Astrocyte of the hippocampus (primary cell): ENCODE data around the gene PCYT2.

ENCODE experiments used
- DNase-seq: peaks from one replicate; pipeline ENCODE4 v3.0.0; 2011; ENCODE audit warnings: low read depth, low spot score

PCYT2 gene

DNA sequence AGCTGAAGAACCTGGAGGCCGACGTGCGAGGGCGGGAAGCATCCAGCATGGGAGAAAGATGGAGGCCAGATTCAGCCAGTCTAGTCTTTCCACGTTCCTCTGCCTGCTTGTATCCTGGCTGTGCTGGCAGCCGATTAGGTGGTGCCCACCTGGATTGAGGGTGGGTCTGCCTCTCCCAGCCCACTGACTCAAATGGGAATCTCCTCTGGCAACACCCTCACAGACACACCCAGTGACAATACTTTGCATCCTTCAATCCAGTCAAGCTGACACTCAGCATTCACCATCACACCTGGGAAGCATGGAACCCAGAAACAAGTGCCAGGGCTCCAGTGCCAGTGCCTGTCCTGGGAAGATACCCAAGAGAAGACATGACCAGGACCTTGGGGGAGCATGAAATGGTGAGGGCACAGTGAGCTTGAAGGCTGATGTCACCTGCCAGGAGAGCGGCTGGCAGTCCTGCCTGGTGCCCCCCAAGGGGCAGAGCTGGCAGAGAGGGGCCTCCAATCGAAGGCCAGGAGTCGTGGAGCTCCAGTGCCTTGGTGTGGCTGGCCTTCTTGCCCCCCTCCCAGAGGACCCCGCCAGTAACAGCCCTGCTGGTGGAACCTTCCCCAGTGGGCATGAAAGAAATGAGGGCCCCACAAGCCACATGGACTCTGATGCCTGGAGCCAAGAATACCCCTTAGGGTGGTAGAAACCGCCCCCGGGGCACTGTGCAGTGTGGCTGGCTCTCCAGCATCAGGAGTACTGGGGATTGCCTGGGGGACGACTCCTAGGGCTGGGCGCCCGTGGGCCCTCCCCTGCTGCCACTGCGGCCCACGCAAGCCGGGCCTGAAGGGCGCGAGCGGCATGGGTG, 9.8 kb downstream of the PCYT2 start:
- no peak for DNase-seq

GRCh38 chr17:81900181-81900820, 10.9 kb downstream of the PCYT2 start:
- DNase-seq: peak; percentile 63

- DNase-seq: no peak
These were observed 11.6 kb downstream of the PCYT2 start for GRCh38 chr17:81899514-81900166.

- no peak for DNase-seq
These were observed 12.3 kb downstream of the PCYT2 start for GRCh38 chr17:81898885-81899284.

DNA sequence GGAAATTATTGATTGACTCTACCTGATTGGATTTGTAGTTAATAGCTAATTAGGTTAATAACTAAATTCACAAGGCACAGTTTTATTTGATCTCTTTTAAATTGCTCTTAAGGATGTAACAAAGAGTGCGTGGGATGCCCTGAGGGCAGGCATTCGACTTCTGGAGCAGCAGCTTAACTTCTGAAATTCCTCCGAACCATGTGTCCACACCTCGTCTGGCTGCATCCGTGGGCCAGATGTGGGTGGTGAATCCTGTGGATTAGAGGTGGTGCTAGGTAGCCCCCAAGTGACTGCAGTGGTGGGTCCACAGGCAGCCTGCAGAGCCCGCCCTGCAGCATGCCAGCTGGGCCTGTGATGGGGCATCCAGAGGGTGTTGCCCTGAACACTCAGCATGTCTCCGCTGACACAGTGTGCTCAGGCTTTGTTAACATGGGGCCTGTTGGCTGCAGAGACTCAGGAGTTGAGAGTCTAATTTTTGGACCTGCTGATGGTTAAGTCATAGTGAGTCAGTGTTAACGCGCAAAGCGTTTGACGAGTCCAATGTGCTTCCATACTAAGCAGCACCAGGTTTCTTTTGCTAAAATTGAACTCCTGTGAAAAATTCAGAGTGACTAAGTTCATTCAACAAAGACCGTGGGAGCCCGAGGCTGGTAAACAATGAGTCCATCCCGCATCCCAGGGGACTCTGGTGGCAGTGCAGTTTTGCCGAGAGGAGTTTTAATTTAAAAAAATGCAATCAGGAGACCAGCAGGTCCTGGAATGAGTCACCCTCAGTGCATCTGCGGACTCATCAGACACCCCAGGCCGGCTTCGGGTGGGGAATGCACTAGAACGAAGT, 13.0 kb downstream of the PCYT2 start:
- peak; percentile 84 for DNase-seq

DNA sequence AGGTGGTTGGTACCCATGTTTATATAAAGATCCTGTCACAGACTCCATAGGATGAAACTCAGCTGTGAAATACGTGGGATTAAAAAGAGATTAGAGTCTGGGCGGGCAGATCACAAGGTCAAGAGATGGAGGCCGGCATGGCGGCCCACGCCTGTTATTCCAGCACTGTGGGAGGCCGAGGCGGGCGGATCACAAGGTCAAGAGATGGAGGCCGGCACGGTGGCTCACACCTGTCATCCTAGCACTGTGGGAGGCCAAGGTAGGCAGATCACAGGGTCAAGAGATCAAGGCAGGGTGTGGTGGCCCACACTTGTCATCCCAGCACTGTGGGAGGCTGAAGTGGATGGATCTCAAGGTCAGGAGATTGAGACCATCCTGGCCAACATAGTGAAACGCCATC, 15.8 kb downstream of the PCYT2 start:
- no peak for DNase-seq

DNA sequence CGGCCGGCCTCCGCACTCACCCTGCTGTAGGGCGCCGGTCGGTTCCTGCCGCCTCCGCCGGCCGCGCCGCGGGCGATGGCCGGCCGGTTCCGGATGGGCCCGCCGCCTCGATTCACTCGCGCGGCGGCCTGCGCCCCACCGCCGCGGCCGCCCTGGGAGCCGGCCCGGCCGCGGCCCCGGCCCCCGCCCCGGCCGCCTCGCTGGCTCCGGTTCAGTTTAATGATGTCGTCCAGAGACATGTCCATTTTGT, 20.0 kb downstream of the PCYT2 start:
- DNase-seq: no peak

GRCh38 chr17:81890447-81891302, 20.5 kb downstream of the PCYT2 start:
- peak; percentile 37 for DNase-seq

DNA sequence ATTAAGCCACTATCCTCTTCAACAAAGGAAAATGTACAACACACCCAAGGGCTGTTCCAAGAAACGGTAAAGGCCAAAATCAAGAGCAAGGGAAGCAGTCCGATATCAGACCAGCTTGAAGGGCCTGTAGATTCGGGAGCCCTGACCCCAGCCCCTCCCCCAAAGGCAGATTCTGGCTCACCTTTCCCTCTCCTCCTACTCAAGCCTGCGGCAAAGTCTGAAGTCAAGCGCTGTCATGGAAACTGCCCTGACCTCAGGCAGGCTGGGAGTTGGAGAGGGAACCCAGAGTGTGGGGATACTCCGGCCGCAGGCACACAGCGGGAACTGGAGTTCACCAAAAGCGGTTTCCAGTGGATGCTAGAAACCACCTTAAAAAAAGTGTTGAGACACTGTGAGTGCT, 21.6 kb downstream of the PCYT2 start:
- DNase-seq: no peak

- no peak for DNase-seq
These were observed 22.1 kb downstream of the PCYT2 start for GRCh38 chr17:81888988-81889595.

GRCh38 chr17:81888105-81888987, 22.9 kb downstream of the PCYT2 start:
- DNase-seq: no peak

GRCh38 chr17:81885869-81886548, 25.2 kb downstream of the PCYT2 start:
- DNase-seq: peak; percentile 87

DNA sequence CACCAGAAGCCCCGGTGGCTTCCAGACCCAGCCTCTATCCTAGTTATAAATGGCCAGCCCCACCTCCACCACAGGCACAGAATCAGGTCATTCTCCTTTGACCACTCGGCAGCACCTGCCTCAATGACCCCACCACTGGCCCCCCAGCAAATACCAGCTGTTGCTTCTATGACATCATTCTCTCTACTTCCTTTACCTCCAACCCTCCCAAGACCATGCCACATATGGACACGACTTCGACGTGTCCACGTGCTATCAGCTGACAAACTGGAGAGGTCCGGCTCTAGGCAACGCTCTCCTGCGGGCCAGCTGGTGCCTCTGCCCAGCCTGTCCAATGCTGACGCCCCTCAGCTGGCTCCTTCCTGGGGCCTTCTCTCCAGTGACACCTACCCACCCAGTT, 25.7 kb downstream of the PCYT2 start:
- DNase-seq: no peak

GRCh38 chr17:81884968-81885367, 26.2 kb downstream of the PCYT2 start:
- no peak for DNase-seq

- DNase-seq: peak; percentile 90
These were observed 26.7 kb downstream of the PCYT2 start for GRCh38 chr17:81884520-81884919.

- DNase-seq: no peak
These were observed 32.1 kb downstream of the PCYT2 start for GRCh38 chr17:81879121-81879520.

GRCh38 chr17:81878294-81878693, 32.9 kb downstream of the PCYT2 start:
- no peak for DNase-seq

GRCh38 chr17:81877569-81877968, 33.6 kb downstream of the PCYT2 start:
- no peak for DNase-seq
